IMR-90 (cell line): ENCODE data around the gene RAD23B. TPM values are rescaled to one million over a fixed set of nuclear protein-coding genes. Genes with fewer than 3 reads are reported as not detected.

Experiments used
- ATAC-seq: fragments of 200-7000 bp; cut with Tn5 transposase; 2 replicates; pipeline ENCODE4 v1.9.1; 2020; ENCODE audit warnings: low read depth, mild to moderate bottlenecking, moderate library complexity
- BruUV-seq: library from RNA; stranded (reverse); fragments of 400-500 nt; replicated peaks from 2 replicates; lab custom pipeline; 2021; lab: Mats Ljungman, UMichigan
- CTCF ChIA-PET: fragments of 300-600 bp; formaldehyde crosslinking; extraction: SDS; loops from one replicate; lab custom pipeline; 2021; ENCODE audit warnings: antibody characterized with exemption; lab: Yijun Ruan, JAX
- POLR2A ChIA-PET: fragments of 300-600 bp; sonication (Branson Sonifier 250); formaldehyde crosslinking; loops from one replicate; lab custom pipeline; 2022; ENCODE audit warnings: antibody characterized with exemption; ENCODE audit not compliant: unreplicated experiment; lab: Charles Lee
- DNase-seq: peaks from one replicate; pipeline ENCODE4 v3.0.0; 2013
- H2AFZ ChIP-seq: replicated peaks from 2 replicates; pipeline ENCODE3; 2013; ENCODE audit warnings: low read length, mild to moderate bottlenecking; ENCODE audit not compliant: poor library complexity
- H2AK5ac ChIP-seq: 2 replicates; pipeline ENCODE4 v1.6.1; 2013; ENCODE audit warnings: low read depth, low read length, inconsistent platforms
- H2AK9ac ChIP-seq: replicated peaks from 2 replicates; pipeline ENCODE3; 2013; ENCODE audit warnings: mild to moderate bottlenecking, low read depth, low read length, moderate library complexity; ENCODE audit not compliant: poor library complexity
- H2BK120ac ChIP-seq: 2 replicates; pipeline ENCODE4 v1.6.1; 2013; ENCODE audit warnings: low read depth, low read length, inconsistent platforms
- H2BK15ac ChIP-seq: 3 replicates; pipeline ENCODE4 v1.6.1; 2013; ENCODE audit warnings: low read depth, low read length, inconsistent platforms
- H2BK20ac ChIP-seq: 2 replicates; pipeline ENCODE4 v1.6.1; 2013; ENCODE audit warnings: low read depth, mild to moderate bottlenecking, inconsistent platforms, low read length, moderate library complexity
- H2BK5ac ChIP-seq: 2 replicates; pipeline ENCODE4 v1.6.1; 2013; ENCODE audit warnings: mild to moderate bottlenecking, low read depth, low read length, inconsistent platforms; ENCODE audit not compliant: poor library complexity, severe bottlenecking
- H3K14ac ChIP-seq: replicated peaks from 2 replicates; pipeline ENCODE4 v1.6.1; 2013; ENCODE audit warnings: low read depth, low read length, inconsistent platforms
- H3K18ac ChIP-seq: 2 replicates; pipeline ENCODE4 v1.6.1; 2013; ENCODE audit warnings: low read depth, low read length, control low read depth
- H3K23ac ChIP-seq: 2 replicates; pipeline ENCODE4 v1.6.1; 2013; ENCODE audit warnings: low read depth, low read length, inconsistent platforms
- H3K27ac ChIP-seq: 2 replicates; pipeline ENCODE4 v1.5.1; 2013; ENCODE audit warnings: mild to moderate bottlenecking, control low read depth, low read length; ENCODE audit not compliant: insufficient read depth
- H3K27me3 ChIP-seq: 2 replicates; pipeline ENCODE4 v1.6.1; 2013; ENCODE audit warnings: low read length; ENCODE audit not compliant: control insufficient read depth, insufficient read depth
- H3K36me3 ChIP-seq: 2 replicates; pipeline ENCODE4 v1.6.1; 2013; ENCODE audit warnings: low read length, mixed read lengths; ENCODE audit not compliant: control insufficient read depth, insufficient read depth
- H3K4ac ChIP-seq: 2 replicates; pipeline ENCODE4 v1.6.1; 2013; ENCODE audit warnings: low read depth, low read length, inconsistent platforms
- H3K4me1 ChIP-seq: 2 replicates; pipeline ENCODE4 v1.6.1; 2013; ENCODE audit warnings: low read length, mixed read lengths; ENCODE audit not compliant: control insufficient read depth, insufficient read depth
- H3K4me2 ChIP-seq: 2 replicates; pipeline ENCODE4 v1.6.1; 2013; ENCODE audit warnings: low read depth, mild to moderate bottlenecking, control low read depth, low read length, moderate library complexity
- H3K4me3 ChIP-seq: 2 replicates; pipeline ENCODE4 v1.5.1; 2013; ENCODE audit warnings: low read depth, mild to moderate bottlenecking, control low read depth, low read length, moderate library complexity; ENCODE audit not compliant: insufficient read depth
- H3K56ac ChIP-seq: 2 replicates; pipeline ENCODE4 v1.6.1; 2013; ENCODE audit warnings: low read length, inconsistent platforms; ENCODE audit not compliant: insufficient read depth; ENCODE audit errors: extremely low read depth
- H3K79me1 ChIP-seq, 2 experiments: 2 replicates each; pipeline ENCODE4 v1.6.1; 2013; ENCODE audit warnings: low read length in 2 of 2, inconsistent platforms in 1 of 2, low read depth in 1 of 2
- H3K9ac ChIP-seq: 2 replicates; pipeline ENCODE4 v1.6.1; 2013; ENCODE audit warnings: low read depth, low read length, control low read depth
- H3K9me1 ChIP-seq: 2 replicates; pipeline ENCODE4 v1.6.1; 2013; ENCODE audit warnings: low read length, inconsistent platforms; ENCODE audit not compliant: insufficient read depth
- H3K9me3 ChIP-seq: 2 replicates; pipeline ENCODE4 v1.6.1; 2013; ENCODE audit warnings: low read length; ENCODE audit not compliant: control insufficient read depth, insufficient read depth
- H4K20me1 ChIP-seq: 2 replicates; pipeline ENCODE4 v1.6.1; 2013; ENCODE audit warnings: low read length, inconsistent platforms; ENCODE audit not compliant: insufficient read depth
- H4K5ac ChIP-seq: 2 replicates; pipeline ENCODE4 v1.6.1; 2013; ENCODE audit warnings: mild to moderate bottlenecking, low read depth, low read length, control low read depth
- H4K8ac ChIP-seq, 2 experiments: 2 replicates each; pipeline ENCODE4 v1.6.1; 2013; ENCODE audit warnings: low read depth in 2 of 2, low read length in 2 of 2, control low read depth in 1 of 2, inconsistent platforms in 1 of 2
- H4K91ac ChIP-seq: 2 replicates; pipeline ENCODE4 v1.6.1; 2013; ENCODE audit warnings: low read depth, low read length, inconsistent platforms; ENCODE audit not compliant: insufficient read depth
- BHLHE40 ChIP-seq: fragments of 150-350 bp; IDR thresholded peaks from 2 replicates; pipeline ENCODE4 v1.6.1; 2016; ENCODE audit warnings: mild to moderate bottlenecking, low read depth, low read length
- CEBPB ChIP-seq: IDR thresholded peaks from 2 replicates; pipeline ENCODE4 v1.6.1; 2012; ENCODE audit warnings: low read depth, low read length, improper control_type of control experiment
- CHD1 ChIP-seq: IDR thresholded peaks from 2 replicates; pipeline ENCODE4 v1.6.1; 2012; ENCODE audit warnings: low read depth, low read length, improper control_type of control experiment
- CTCF ChIP-seq: conservative IDR thresholded peaks from 2 replicates; pipeline ENCODE4 v1.5.1; 2012; ENCODE audit warnings: mild to moderate bottlenecking, low read depth, low read length, improper control_type of control experiment
- ELK1 ChIP-seq: fragments of 150-350 bp; IDR thresholded peaks from 2 replicates; pipeline ENCODE4 v1.6.1; 2016; ENCODE audit warnings: low read depth, mild to moderate bottlenecking, low read length, moderate library complexity, borderline replicate concordance
- FOS ChIP-seq: fragments of 150-350 bp; IDR thresholded peaks from 2 replicates; pipeline ENCODE4 v1.6.1; 2016; ENCODE audit warnings: low read depth, low read length
- MAFK ChIP-seq: IDR thresholded peaks from 2 replicates; pipeline ENCODE4 v1.6.1; 2012; ENCODE audit warnings: low read depth, low read length, improper control_type of control experiment
- MXI1 ChIP-seq: IDR thresholded peaks from 2 replicates; pipeline ENCODE4 v1.6.1; 2012; ENCODE audit warnings: low read depth, mild to moderate bottlenecking, low read length, moderate library complexity, borderline replicate concordance
- POLR2A ChIP-seq: IDR thresholded peaks from 2 replicates; pipeline ENCODE4 v1.6.1; 2012; ENCODE audit warnings: mild to moderate bottlenecking, low read depth, low read length
- RAD21 ChIP-seq: IDR thresholded peaks from 2 replicates; pipeline ENCODE4 v1.6.1; 2012; ENCODE audit warnings: low read length, improper control_type of control experiment
- RCOR1 ChIP-seq: IDR thresholded peaks from 2 replicates; pipeline ENCODE4 v1.6.1; 2012; ENCODE audit warnings: mild to moderate bottlenecking, low read length, improper control_type of control experiment; ENCODE audit not compliant: insufficient replicate concordance
- RFX5 ChIP-seq: IDR thresholded peaks from 2 replicates; pipeline ENCODE4 v1.8.0; 2012; ENCODE audit warnings: low read depth, mild to moderate bottlenecking, low read length, moderate library complexity
- SMC3 ChIP-seq: fragments of 150-350 bp; IDR thresholded peaks from 2 replicates; pipeline ENCODE4 v1.6.1; 2016; ENCODE audit warnings: low read depth, mild to moderate bottlenecking, antibody characterized with exemption, low read length, moderate library complexity
- USF2 ChIP-seq: fragments of 150-350 bp; IDR thresholded peaks from 2 replicates; pipeline ENCODE4 v1.6.1; 2017; ENCODE audit warnings: mild to moderate bottlenecking, antibody characterized with exemption, low read length, low read depth
- WGBS, 2 experiments: methylation state at CpG; one replicate each; pipeline versions ENCODE4 v1.1.5 to v1.1.7; 2013; ENCODE audit warnings: missing lambda C conversion rate in 2 of 2; ENCODE audit not compliant: insufficient read length in 1 of 2; ENCODE audit errors: extremely low coverage in 2 of 2; 5-methylcytosine and 5-hydroxymethylcytosine counted together
- dilution Hi-C: fragments of 300-500 bp; cut with HindIII; formaldehyde crosslinking; loops from one replicate; pipeline ENCODE4 v1.14.3; 2018; ENCODE audit warnings: low sequenced_read_pairs; ENCODE audit not compliant: unreplicated experiment
- in situ Hi-C: fragments of 300-500 bp; cut with MboI; formaldehyde crosslinking; loops from 3 replicates; pipeline ENCODE4 v1.14.3; 2019; ENCODE audit warnings: low sequenced_read_pairs, inconsistent platforms, mixed read lengths
- intact Hi-C: fragments of 100-400 bp; cut with micrococcal nuclease; formaldehyde crosslinking; loops from 2 replicates; pipeline ENCODE4 v1.10.0; 2022
- polyA plus RNA-seq, 3 experiments: library from polyadenylated mRNA; depleted of rRNA; stranded (reverse); fragments of >200 nt; gene quantifications; 2 replicates each; pipeline ENCODE4 v1.2.3, GENCODE V29; 2012; ENCODE audit warnings: low replicate concordance in 1 of 3
- total RNA-seq: library from RNA; depleted of rRNA; stranded (reverse); fragments of >200 nt; gene quantifications from 2 replicates; pipeline ENCODE4 v1.2.3, GENCODE V29; 2012

The RAD23B gene
- total and polyA plus RNA-seq, 2 of the 4 experiments (the other 2 are of a cell fraction): 126 to 148 TPM

GRCh38 chr9:107342476-107343161 lies 59.5 kb downstream of the RAD23B start (continued):
- no peak for TF ChIP-seq FOS

GRCh38 chr9:107345327-107345726 lies 62.2 kb downstream of the RAD23B start:
- Histone ChIP-seq H2BK15ac (no peak overlapping the region), H4K5ac (no peak overlapping the region), H3K27ac (no peak overlapping the region), H2BK20ac (no peak overlapping the region), H3K9ac (no peak overlapping the region), H3K14ac (no peak overlapping the region), H3K56ac (no peak overlapping the region), H3K18ac (no peak overlapping the region), H3K4me3 (no peak overlapping the region), H2AFZ (no peak overlapping the region), H3K4me2 (no peak overlapping the region), H2AK9ac (no peak overlapping the region), H3K9me3 (no peaks in the 10 kb centered on the region), H3K27me3 (no peaks in the 10 kb centered on the region; the same call in 1 of the 2 replicates), H3K9me1 (no peaks in the 10 kb centered on the region; the same call in 1 of the 2 replicates), H3K36me3 (no peaks in the 10 kb centered on the region), H4K8ac (no peak overlapping the region), H4K20me1 (no peaks in the 10 kb centered on the region), H2BK5ac (no peak overlapping the region), H3K23ac (no peak overlapping the region), H2AK5ac (no peak overlapping the region), H2BK120ac (no peak overlapping the region), H3K4me1 (no peaks in the 10 kb centered on the region), H3K4ac (no peak overlapping the region), H4K91ac (no peak overlapping the region), H3K79me1 (no peaks in the 10 kb centered on the region)
- DNase-seq (no peak), ATAC-seq (no peak)
- no TSS peak for BruUV-seq
- dilution Hi-C loops (no loop called here), in situ Hi-C loops (no loop called here), intact Hi-C loops (no loop called here)
- ChIA-PET POLR2A (no interaction called here), CTCF (no interaction called here)
- no CpG with 5 or more reads among the region's 2 CpGs for WGBS, 2 experiments
- TF ChIP-seq RAD21 (no peak), ELK1 (no peak), RCOR1 (no peak), SMC3 (no peak), MAFK (no peak), CHD1 (no peak), BHLHE40 (no peak), MXI1 (no peak), POLR2A (no peak), FOS (no peak), USF2 (no peak), RFX5 (no peak), CEBPB (no peak), CTCF (no peak)
